NOMO-1 (cell line): ENCODE measurements around the gene TMC2.

ENCODE experiments used
- DNase-seq, 2 experiments: peaks; one replicate each; lab custom pipeline; 2025; ENCODE audit not compliant: unreplicated experiment in 2 of 2; lab: John Stamatoyannopoulos, UW

TMC2 gene

DNA sequence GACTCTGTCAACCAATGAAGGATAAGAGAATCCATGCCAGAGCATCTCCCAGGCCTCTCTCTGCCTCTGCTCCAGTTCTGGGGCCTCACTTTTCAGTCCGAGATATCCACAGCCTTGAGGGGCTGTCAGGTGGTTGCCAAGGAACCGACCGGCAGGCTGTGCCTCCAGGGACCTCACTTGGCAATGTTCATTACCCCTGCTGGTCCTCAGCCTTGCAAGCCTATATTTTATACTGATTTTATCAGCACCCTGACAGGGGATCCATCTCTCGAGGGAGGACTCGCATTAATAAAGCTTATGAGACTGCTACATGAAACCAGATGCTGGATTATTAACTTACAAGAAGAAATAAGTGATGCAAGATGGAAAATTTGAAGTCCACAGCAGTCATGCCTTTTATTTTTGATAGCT lies 39.9 kb downstream of the TMC2 start:
- no peak for DNase-seq

DNA sequence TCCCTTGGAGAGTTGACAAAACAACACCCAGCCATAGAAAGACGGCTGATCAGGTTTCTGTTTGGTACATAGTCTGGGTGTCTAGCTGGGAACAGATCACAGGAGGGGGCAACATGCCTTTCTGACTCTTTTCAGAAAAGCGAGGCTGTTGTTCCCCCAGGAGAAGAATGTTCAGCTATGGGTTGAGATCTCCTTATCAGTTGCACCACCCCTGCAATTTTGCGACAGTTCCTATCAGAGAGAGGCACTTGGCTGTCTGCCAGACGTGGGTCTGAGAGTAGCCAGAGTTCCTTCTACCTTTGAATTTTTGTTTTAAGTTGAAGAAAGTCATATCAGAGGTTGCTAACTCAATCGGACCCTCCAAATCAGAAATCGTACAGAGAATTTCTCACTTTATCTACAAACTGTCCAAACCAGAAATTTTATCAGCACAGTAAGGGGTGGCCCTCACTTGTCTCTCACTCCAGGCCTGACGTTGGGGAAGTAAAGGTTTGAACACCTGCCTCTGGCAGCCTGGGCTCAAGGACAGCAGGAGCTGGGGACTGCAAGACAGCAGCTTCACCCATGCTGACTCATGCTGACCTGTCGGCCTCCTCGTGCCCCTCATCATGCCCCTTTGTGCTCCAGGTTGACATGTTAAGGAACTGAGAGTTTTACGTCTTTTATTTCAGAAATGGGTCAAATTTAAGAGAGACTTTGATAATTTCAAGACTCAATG lies 42.3 kb downstream of the TMC2 start:
- DNase-seq = no peak

GRCh38 chr20:2585811-2586210 lies 49.4 kb downstream of the TMC2 start:
- no peak for DNase-seq

GRCh38 chr20:2593756-2594155 lies 57.4 kb downstream of the TMC2 start:
- DNase-seq = no peak

GRCh38 chr20:2595076-2595475 lies 58.7 kb downstream of the TMC2 start:
- DNase-seq = no peak

DNA sequence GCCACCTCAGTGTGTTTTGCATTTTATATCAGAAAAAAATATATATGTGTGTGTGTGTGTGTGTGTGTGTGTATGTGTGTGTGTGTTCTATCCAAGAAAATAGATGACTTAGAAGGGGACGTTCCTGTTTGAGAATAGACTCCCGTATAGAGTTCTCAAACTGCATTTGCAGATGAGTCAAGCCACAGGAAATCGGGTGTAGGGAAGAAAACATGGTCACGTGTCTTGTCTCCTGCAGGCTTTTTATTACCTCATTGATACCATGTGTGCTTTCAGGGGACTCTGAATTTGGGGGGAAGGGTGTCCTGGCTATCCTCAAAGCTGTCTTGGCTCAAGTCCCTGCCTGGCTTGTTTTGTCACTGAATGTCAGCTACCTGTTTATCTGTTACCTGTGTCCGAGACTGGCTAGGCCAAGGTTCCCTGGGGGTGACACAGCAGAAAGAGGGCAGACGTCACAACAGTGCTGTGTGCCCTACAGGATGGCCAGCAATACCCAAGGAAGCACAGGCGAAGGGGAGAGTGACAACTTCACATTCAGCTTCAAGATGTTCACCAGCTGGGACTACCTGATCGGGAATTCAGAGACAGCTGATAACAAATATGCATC lies 60.4 kb downstream of the TMC2 start:
- DNase-seq = no peak

DNA sequence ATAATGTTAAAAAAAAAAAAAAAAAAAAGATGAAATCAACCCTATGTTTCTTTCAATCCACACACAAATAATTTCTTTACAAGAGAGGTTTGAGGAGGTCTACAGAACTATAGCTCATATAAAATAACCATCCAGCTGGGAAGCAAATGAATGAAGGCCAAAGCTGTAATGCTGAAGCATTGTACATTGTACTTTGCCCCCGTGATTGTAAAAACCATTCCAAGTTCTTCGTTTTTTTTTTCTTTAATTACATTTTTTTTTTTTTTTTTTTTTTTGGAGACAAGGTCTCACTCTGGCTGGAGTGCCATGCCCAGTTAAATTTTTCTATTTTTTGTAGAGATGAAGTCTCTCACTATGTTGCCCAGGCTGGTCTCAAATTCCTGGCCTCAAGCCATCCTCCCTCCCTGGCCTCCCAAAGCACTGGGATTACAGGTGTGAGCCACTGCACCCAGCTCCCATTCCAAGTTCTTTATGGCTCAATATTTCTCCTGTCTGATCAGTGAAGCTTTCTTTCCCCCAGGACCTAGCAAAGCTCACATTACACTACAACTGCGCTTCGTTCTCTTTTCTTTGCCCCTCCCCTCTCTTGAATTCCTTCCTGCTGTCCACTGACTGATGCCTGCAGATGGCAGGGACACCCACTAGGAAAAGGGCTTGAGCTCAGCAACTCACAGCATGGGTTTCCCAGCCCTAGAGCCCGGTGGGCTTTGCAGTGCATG lies 63.1 kb downstream of the TMC2 start:
- DNase-seq = no peak

GRCh38 chr20:2602046-2602735 lies 65.8 kb downstream of the TMC2 start:
- DNase-seq = no peak

DNA sequence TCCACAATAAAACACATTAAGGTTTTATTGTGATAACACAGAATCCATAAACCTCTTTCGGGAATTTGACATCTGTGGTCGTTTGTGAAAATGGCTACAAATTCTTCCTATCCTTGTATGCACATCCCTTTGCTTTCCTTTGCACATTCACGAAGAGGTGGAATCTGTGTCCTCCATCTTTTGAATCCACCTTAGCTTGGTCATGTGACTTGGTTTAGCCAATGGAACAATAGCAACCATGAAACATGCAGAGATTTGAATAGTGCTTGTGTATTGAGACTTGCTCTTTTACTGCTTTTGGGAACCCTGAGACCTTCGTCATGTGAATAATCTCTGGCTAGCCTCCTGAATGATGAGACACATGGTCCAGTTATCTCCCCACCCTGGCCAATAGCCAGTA lies 66.4 kb downstream of the TMC2 start:
- no peak for DNase-seq

DNA sequence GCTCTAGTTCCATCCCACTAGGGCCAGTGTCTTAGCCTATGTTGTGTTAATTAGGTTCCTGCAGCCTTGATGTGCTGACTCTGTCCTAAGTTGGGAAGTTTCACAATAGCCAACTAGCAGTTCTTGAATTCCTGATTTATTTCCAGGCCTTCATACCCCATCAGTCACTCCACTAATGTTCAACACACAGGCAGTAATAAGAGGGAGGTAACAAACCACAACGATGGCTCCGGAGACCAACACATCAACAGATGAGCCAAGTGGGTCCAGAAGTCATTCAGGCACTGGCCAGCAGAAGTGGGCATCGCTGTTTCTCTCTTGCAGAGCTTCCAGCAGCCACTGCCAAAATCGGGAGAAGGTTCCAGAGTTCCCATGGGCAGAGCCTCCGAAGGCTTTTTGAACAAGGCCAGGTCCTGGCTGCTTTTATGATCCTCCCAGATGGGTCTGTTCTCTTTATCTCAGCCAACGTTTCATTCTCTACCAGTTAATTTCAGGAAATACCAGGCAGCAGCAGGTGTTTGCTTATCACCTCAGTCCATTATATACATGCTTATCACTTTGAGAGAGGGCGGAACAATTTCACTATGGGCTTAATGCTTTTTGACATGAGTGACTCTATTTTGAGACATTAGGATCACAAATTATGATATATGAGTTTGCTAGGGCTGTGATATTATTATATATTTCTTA lies 67.6 kb downstream of the TMC2 start:
- DNase-seq = no peak

- DNase-seq = no peak
Observed at GRCh38 chr20:2604506-2604835, 68.1 kb downstream of the TMC2 start.

- DNase-seq = no peak
Observed at GRCh38 chr20:2606507-2607006, 70.2 kb downstream of the TMC2 start.

DNA sequence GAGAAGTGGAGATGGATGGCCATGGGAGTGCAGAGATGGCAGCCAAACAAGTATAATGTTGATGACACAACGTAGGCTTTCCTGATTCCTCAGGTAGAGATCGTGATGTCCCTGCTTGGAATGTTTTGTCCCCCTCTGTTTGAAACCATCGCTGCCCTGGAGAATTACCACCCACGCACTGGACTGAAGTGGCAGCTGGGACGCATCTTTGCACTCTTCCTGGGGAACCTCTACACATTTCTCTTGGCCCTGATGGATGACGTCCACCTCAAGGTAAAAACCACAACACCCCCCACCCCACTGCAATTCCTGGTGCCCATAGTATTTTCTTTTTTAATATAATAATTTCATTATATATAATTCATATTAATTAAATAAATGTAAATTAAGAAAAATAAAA lies 74.0 kb downstream of the TMC2 start:
- DNase-seq = no peak

DNA sequence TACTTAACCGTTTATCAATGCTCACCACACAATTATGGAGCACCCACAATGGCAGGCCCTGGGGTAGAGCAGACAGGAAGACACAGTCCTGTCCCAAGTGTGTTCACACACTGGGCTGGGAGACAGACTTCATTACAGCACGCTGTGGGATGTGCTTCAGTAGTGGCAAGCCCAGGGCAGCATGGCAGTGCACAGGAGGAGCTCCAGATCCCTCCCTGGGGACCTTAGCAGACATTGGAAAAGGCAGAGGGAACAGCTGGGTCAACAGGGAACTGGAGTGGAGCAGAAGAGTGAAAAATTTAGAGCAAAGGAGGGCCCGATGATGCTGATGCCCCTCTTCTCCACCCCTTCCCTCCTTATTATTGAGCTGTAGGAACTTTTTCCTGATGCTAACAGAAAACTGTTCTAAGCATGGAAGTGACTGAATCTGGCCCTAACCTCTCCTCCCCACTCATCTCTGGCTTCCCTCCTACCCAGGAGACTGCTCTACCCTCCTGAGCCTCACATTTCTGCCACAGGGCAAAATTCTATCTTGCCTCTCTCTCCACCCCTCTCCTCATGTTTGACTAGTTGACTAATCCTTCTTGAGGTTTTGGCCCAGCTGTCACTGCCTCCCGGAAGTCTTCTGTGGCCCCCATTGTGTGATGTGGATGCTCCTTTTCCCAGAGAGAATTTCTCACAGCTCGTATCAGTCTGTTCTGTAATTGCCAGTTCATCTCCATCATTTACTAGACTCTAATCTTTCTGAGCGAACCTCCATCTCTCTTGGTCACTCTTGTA lies 74.8 kb downstream of the TMC2 start:
- no peak for DNase-seq

DNA sequence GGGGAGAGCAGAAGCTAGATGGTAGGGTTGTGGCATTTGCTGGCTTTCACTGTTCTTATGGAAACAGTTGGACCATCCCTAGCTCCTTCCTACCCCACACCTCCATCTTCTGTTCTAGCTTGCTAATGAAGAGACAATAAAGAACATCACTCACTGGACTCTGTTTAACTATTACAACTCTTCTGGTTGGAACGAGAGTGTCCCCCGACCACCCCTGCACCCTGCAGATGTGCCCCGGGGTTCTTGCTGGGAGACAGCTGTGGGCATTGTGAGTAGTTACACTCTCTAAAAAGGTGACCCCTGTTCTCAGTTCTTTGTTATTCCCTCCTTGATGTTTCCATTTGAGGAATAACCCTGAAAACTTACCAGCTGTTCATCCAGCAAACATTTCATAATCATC lies 75.7 kb downstream of the TMC2 start:
- no peak for DNase-seq

- no peak for DNase-seq
Observed at GRCh38 chr20:2616634-2617033, 80.3 kb downstream of the TMC2 start.

DNA sequence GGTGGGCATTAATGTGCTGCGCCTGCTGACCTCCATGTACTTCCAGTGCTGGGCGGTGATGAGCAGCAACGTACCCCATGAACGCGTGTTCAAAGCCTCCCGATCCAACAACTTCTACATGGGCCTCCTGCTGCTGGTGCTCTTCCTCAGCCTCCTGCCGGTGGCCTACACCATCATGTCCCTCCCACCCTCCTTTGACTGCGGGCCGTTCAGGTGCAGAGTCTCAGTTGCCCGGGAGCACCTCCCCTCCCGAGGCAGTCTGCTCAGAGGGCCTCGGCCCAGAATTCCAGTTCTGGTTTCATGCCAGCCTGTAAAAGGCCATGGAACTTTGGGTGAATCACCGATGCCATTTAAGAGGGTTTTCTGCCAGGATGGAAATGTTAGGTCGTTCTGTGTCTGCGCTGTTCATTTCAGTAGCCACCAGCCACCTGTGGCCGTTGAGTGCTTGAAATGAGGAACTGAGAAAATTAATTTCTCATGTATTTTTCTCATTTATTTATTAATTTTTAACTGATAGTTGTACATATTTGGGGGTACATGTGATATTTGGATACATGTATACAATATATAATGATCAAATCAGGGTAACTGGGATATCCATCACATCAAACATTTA lies 80.8 kb downstream of the TMC2 start:
- no peak for DNase-seq

- DNase-seq = no peak
Observed at GRCh38 chr20:2618815-2619214, 82.4 kb downstream of the TMC2 start.

GRCh38 chr20:2619337-2619736 lies 83.0 kb downstream of the TMC2 start:
- DNase-seq = no peak
